ENCODE measurements around the gene IGF1R.

The IGF1R gene

DNA sequence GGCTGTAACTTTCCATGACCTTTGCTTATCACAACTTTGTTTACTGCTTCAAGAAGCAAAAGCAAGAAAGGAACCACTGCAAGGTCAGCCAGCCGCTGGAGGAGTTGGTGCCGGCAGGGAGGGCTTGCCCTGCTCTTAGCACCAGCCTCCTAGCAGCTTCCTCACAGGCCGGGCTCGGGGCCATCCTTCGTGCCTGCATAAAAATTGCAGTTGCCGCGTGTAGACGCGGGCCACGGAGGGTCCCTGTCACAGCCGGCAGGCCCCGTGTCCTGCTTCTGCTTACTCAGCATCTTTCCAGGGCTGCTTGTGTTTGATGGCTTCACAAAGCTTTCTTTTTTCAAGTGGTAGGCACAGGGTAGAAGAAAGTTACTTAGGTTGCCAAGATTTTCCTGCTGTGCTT lies 274.8 kb downstream of the IGF1R start:
- FAIRE-seq, result no peak
- DNase-seq (ENCODE audit: extremely low spot score, insufficient read length, low read depth), result no peak

DNA sequence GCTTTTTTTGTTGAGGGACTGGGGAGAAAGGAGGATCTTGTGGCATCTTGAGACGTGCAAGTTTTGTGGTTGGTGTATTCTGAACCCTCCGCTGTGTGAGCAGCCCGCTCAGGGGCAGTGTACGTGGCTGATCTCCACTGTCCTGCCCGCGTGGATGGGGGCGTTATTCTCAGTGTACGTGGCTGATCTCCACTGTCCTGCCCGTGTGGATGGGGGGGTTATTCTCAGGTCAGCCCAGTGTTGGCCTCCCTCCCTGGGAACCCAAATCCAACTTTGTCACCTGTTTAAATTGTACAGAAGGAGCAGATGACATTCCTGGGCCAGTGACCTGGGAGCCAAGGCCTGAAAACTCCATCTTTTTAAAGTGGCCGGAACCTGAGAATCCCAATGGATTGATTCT lies 275.2 kb downstream of the IGF1R start:
- no peak for FAIRE-seq
- no peak for DNase-seq (ENCODE audit: extremely low spot score, insufficient read length, low read depth)

DNA sequence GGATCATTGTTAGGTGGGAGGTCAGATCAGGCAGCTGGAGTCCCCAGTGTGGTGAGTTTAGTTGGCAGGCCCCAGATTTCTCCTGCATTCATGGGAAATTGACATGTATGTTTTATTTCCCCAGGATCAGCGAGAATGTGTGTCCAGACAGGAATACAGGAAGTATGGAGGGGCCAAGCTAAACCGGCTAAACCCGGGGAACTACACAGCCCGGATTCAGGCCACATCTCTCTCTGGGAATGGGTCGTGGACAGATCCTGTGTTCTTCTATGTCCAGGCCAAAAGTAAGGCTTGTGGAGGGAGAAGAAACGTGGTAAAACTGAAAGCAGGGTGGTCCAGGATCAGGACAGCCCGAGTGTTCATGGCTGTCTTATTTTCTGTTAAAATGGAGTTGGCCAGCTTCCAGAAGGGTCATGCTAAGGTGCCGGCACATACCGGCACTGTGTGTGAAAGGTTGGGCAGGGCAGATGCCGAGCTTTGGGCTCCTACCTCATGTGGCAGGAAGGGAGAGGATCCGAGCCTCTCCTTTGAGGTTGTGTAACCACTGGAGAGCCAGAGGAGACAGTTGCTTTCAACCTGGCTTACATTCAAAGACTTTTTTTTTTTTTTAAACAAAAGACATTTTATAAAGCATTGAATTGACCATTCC lies 276.2 kb downstream of the IGF1R start:
- DNase-seq (ENCODE audit: extremely low spot score, insufficient read length, low read depth) (no peak), FAIRE-seq (no peak)

DNA sequence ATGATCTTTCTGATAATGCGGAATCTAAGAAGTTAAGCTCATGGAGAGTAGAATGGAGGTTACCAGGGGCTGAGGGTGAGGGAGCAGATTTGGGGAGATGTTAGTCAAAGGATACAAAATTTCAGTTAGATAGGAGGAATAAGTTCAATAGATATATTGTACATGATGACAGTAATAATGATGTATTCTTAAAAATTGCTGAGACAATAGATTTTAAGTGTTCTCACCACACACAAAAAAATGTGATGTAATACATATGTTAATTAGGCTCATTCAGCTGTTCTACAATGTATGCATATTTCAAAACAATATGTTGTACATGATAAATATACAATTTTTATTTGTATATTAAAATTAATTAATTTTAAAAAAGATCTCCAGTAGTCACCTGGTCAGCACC lies 277.9 kb downstream of the IGF1R start:
- FAIRE-seq (no peak), DNase-seq (ENCODE audit: extremely low spot score, insufficient read length, low read depth) (no peak)

DNA sequence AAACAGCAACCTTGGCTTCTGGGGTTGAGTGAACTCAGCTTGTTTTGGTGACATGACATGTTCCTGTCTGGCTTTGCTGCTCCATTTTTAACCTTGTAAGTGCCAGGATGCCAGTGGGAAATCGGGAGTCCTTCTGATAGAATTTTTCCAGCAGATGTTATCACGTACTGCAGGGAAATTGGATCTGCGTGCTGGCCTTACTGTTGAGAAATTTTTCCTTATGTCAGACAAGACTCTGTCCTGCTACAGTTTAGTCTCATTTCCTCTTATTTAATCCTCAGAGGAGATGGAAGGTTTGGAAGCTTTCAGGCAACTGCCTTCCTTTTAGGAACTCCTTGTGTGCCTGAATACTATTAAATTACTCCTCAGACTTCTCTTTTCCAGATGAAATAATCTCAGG lies 278.7 kb downstream of the IGF1R start:
- FAIRE-seq, result no peak
- no peak for DNase-seq (ENCODE audit: extremely low spot score, insufficient read length, low read depth)

GRCh38 chr15:98927996-98928395 lies 279.7 kb downstream of the IGF1R start:
- DNase-seq (ENCODE audit: extremely low spot score, insufficient read length, low read depth), result no peak
- FAIRE-seq, result no peak

- DNase-seq (ENCODE audit: extremely low spot score, insufficient read length, low read depth), result no peak
- FAIRE-seq, result no peak
Observed at GRCh38 chr15:98930576-98930975, 282.2 kb downstream of the IGF1R start.

- DNase-seq (ENCODE audit: extremely low spot score, insufficient read length, low read depth), result no peak
- no peak for FAIRE-seq
Observed at GRCh38 chr15:98931004-98931403, 282.7 kb downstream of the IGF1R start.

GRCh38 chr15:98933406-98933805 lies 285.1 kb downstream of the IGF1R start:
- DNase-seq (ENCODE audit: extremely low spot score, insufficient read length, low read depth) (no peak), FAIRE-seq (no peak)

- FAIRE-seq (no peak), DNase-seq (ENCODE audit: extremely low spot score, insufficient read length, low read depth) (no peak)
Observed at GRCh38 chr15:98935736-98936135, 287.4 kb downstream of the IGF1R start.

GRCh38 chr15:98937413-98938104 lies 289.2 kb downstream of the IGF1R start:
- no peak for DNase-seq (ENCODE audit: extremely low spot score, insufficient read length, low read depth)
- peak; percentile 63 for FAIRE-seq

GRCh38 chr15:98938105-98938417 lies 289.7 kb downstream of the IGF1R start:
- no peak for FAIRE-seq
- no peak for DNase-seq (ENCODE audit: extremely low spot score, insufficient read length, low read depth)

DNA sequence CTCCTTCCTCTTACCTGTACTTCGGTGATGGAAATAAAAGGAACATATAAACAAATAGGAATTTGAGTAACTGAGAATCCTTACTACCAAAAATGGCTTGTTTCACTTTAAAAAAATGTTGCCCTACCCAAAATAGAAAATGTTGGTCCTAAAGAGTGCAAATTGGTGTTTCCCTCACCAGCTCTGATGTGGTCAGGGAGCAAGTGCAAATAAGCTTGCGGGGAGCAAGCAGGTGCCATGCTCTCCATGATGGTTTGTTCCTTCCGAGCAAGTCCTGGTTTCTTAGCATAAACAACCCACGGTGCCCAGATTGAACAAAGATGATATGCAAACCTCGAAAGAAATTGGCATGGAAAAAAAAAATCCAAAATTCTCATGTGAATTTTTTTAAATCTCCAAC lies 290.5 kb downstream of the IGF1R start:
- DNase-seq (ENCODE audit: extremely low spot score, insufficient read length, low read depth) (no peak), FAIRE-seq (no peak)

DNA sequence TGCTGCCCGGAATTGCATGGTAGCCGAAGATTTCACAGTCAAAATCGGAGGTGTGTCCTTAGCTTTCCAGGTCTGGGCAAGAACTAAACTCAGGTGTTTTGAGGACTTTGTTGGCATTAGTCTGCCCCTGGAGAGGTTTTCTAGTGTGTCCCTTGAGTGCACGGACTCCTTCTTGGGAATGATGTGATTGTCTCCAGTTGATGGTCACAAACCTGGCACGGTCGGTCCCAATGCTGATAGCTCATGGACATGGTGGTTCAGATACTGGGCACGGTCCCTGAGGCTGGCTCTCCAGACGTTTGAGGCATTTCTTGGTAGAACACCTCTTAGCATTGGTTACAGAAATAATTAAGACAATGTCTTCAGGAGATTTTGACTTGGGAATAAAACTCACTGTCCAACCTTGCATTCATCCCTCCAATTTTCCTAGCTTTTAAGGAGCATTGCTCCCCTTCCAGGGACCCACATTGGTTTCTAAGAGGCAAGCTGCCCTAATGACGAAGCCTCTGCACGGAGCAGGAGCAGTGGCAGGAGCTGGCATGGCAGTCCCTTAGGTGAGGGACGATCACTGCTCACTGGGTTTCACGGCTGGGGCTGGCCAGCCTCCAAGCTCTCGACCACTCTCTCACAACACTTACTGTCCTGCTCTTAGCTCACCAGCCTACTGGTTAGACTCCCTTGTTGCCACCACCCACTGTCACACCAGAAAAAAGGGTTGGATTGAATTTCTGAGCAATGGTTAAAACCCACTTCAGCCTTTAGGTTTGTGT lies 291.2 kb downstream of the IGF1R start:
- no peak for FAIRE-seq
- no peak for DNase-seq (ENCODE audit: extremely low spot score, insufficient read length, low read depth)

- no peak for FAIRE-seq
Observed at GRCh38 chr15:98941595-98942255, 293.4 kb downstream of the IGF1R start.

GRCh38 chr15:98942431-98942830 lies 294.1 kb downstream of the IGF1R start:
- DNase-seq (ENCODE audit: extremely low spot score, insufficient read length, low read depth) (no peak), FAIRE-seq (no peak)

More at GRCh38 chr15:98941595-98942255, 293.4 kb downstream of the IGF1R start:
- no peak for DNase-seq (ENCODE audit: extremely low spot score, insufficient read length, low read depth)

GRCh38 chr15:98943051-98943508 lies 294.7 kb downstream of the IGF1R start:
- DNase-seq (ENCODE audit: extremely low spot score, insufficient read length, low read depth), result no peak
- FAIRE-seq, result no peak

- no peak for FAIRE-seq
- no peak for DNase-seq (ENCODE audit: extremely low spot score, insufficient read length, low read depth)
Observed at GRCh38 chr15:98943601-98944151, 295.3 kb downstream of the IGF1R start.

DNA sequence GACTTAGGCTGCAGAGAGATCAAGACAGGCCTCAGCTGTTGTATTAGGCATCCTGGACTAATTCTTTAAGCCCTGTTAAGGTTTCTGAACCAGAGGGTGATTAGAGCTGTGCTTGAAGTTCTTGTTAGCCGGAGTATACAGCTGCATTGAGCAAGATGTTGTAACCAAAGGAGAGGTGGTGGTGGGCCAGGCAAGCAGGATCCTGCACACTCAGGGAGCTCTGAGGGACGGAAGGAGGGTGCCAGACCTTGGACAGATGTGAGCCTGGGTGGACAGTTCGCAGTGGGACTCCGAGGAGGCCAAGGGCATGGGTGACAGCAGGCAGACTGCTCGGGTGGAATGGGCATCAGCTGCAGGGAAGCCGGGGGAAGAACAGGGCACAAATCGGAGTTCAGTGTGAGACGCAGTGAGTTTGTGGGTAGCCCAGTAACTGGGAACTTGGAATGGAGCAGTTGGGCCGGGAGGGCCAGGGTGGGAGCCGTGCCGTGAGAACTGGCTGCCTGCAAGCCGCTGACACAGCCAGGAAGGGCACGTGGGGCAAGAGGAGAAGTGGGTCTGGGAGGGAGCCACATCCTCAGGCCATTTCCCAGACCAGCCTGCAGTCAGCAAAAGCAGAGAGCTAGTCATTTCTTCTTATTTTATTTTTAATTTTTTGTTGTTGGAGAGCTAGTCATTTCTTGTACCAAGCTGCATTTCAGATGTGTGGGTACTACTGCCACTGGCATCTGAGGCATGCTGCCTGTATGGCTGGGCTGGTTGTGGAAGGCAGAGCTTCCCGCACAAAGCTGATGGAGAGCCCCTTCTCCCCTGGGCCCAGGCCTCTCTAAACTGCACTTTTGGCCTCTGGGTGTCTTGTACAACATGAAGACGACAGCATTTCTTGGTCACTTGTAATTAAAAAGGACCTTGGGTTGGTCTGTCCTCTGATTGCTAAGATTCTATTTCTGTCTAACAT lies 298.2 kb downstream of the IGF1R start:
- no peak for FAIRE-seq
- no peak for DNase-seq (ENCODE audit: extremely low spot score, insufficient read length, low read depth)

All from GM18507 (cell line).